Activated naive CD8-positive, alpha-beta T cell treated with anti-CD3 and anti-CD28 coated beads, Interleukin-2, amount 10 ng/mL, durations not matched to agents 7 days and 5 days (primary cell): ENCODE results near the gene COL1A1. TPM values are rescaled to one million over a fixed set of nuclear protein-coding genes. Genes with fewer than 3 reads are reported as not detected.

Experiments
- ATAC-seq: fragments of 150-1000 bp; cut with Tn5 transposase; one replicate; pipeline ENCODE4 v1.10.0; 2021; ENCODE audit warnings: low read depth, moderate library complexity
- POLR2A ChIA-PET: fragments of 350-600 bp; sonication (Branson Sonifier 250); formaldehyde crosslinking; loops from one replicate; lab custom pipeline; 2021; ENCODE audit warnings: antibody characterized with exemption; lab: Charles Lee
- DNase-seq: peaks from one replicate; pipeline ENCODE4 v3.0.0; 2021
- H3K27ac Mint-ChIP-seq: one replicate; pipeline ENCODE4 v1.8.0; 2022; ENCODE audit warnings: mild to moderate bottlenecking, mixed read lengths
- H3K27me3 Mint-ChIP-seq: one replicate; pipeline ENCODE4 v1.8.0; 2022; ENCODE audit warnings: mild to moderate bottlenecking, moderate library complexity, mixed read lengths
- H3K36me3 Mint-ChIP-seq: one replicate; pipeline ENCODE4 v1.8.0; 2021; ENCODE audit warnings: mild to moderate bottlenecking, mixed read lengths
- H3K4me1 Mint-ChIP-seq: one replicate; pipeline ENCODE4 v1.8.0; 2021; ENCODE audit warnings: mixed read lengths
- H3K4me3 Mint-ChIP-seq: one replicate; pipeline ENCODE4 v1.8.0; 2022; ENCODE audit warnings: mild to moderate bottlenecking, moderate library complexity, mixed read lengths
- H3K9me3 Mint-ChIP-seq: one replicate; pipeline ENCODE4 v1.8.0; 2021; ENCODE audit warnings: mixed read lengths
- total RNA-seq, 2 experiments: library from RNA; stranded (reverse); gene quantifications; one replicate each; pipeline ENCODE4 v1.2.3, GENCODE V29; 2021

The COL1A1 gene
- total RNA-seq, 2 experiments from 2014 or later: 0.78 to 0.96 TPM

GRCh38 chr17:50174444-50174843 lies 27.0 kb downstream of the COL1A1 start:
- H3K27me3 Mint-ChIP-seq: peaks cover 2% of the 10 kb centered on the region
- no peaks in the 10 kb centered on the region for H3K36me3 Mint-ChIP-seq
- H3K27ac Mint-ChIP-seq: no peak overlapping the region
- no peak for DNase-seq
- POLR2A ChIA-PET: interaction anchor here (1.2 kb wide), 1 partner anchor 26 kb away, joined by 3 read pairs; no protein-coding TSS in a partner anchor
- peaks cover 10% of the 10 kb centered on the region for H3K4me1 Mint-ChIP-seq
- no peaks in the 10 kb centered on the region for H3K9me3 Mint-ChIP-seq
- ATAC-seq: no peak
- H3K4me3 Mint-ChIP-seq: no peak overlapping the region

GRCh38 chr17:50173335-50173941 lies 28.0 kb downstream of the COL1A1 start:
- ATAC-seq (no peak), DNase-seq (no peak)
- H3K4me3 Mint-ChIP-seq: no peak overlapping the region
- peaks cover 16% of the 10 kb centered on the region for H3K4me1 Mint-ChIP-seq
- no peak overlapping the region for H3K27ac Mint-ChIP-seq
- peaks cover 2% of the 10 kb centered on the region for H3K27me3 Mint-ChIP-seq
- POLR2A ChIA-PET: interaction anchor here (1.2 kb wide), 1 partner anchor 27 kb away, joined by 3 read pairs; no protein-coding TSS in a partner anchor
- H3K9me3 Mint-ChIP-seq: no peaks in the 10 kb centered on the region
- H3K36me3 Mint-ChIP-seq: no peaks in the 10 kb centered on the region

GRCh38 chr17:50172936-50173334 lies 28.5 kb downstream of the COL1A1 start:
- Mint-ChIP-seq H3K27ac (no peak overlapping the region), H3K4me3 (no peak overlapping the region), H3K9me3 (no peaks in the 10 kb centered on the region), H3K27me3 (peaks cover 2% of the 10 kb centered on the region), H3K36me3 (no peaks in the 10 kb centered on the region), H3K4me1 (peaks cover 11% of the 10 kb centered on the region)
- ATAC-seq (no peak), DNase-seq (no peak)
- POLR2A ChIA-PET: no interaction called here

- no peak overlapping the region for H3K27ac Mint-ChIP-seq
- H3K36me3 Mint-ChIP-seq: no peaks in the 10 kb centered on the region
- no peak for DNase-seq
- POLR2A ChIA-PET: no interaction called here
- H3K4me3 Mint-ChIP-seq: no peak overlapping the region
- ATAC-seq: no peak
- peaks cover 2% of the 10 kb centered on the region for H3K27me3 Mint-ChIP-seq
- no peaks in the 10 kb centered on the region for H3K9me3 Mint-ChIP-seq
- peaks cover 11% of the 10 kb centered on the region for H3K4me1 Mint-ChIP-seq
These were observed 29.3 kb downstream of the COL1A1 start for GRCh38 chr17:50172130-50172529.

GRCh38 chr17:50171371-50172071 lies 29.9 kb downstream of the COL1A1 start:
- H3K4me3 Mint-ChIP-seq: no peak overlapping the region
- DNase-seq (no peak), ATAC-seq (no peak)
- no peaks in the 10 kb centered on the region for H3K36me3 Mint-ChIP-seq
- H3K4me1 Mint-ChIP-seq: peaks cover 11% of the 10 kb centered on the region
- H3K27ac Mint-ChIP-seq: no peak overlapping the region
- H3K9me3 Mint-ChIP-seq: no peaks in the 10 kb centered on the region
- POLR2A ChIA-PET: no interaction called here
- H3K27me3 Mint-ChIP-seq: peaks cover 2% of the 10 kb centered on the region

GRCh38 chr17:50170662-50171370 lies 30.6 kb downstream of the COL1A1 start:
- Mint-ChIP-seq H3K4me3 (no peak overlapping the region), H3K36me3 (no peaks in the 10 kb centered on the region), H3K9me3 (no peaks in the 10 kb centered on the region), H3K27ac (no peak overlapping the region), H3K27me3 (peaks cover 2% of the 10 kb centered on the region), H3K4me1 (peaks cover 11% of the 10 kb centered on the region)
- ATAC-seq (peak; percentile 19), DNase-seq (no peak)
- POLR2A ChIA-PET: no interaction called here

- Mint-ChIP-seq H3K36me3 (no peaks in the 10 kb centered on the region), H3K27ac (no peak overlapping the region), H3K27me3 (peaks cover 2% of the 10 kb centered on the region), H3K4me3 (no peak overlapping the region), H3K4me1 (peaks cover 11% of the 10 kb centered on the region), H3K9me3 (no peaks in the 10 kb centered on the region)
- ATAC-seq: no peak
- DNase-seq: no peak
- POLR2A ChIA-PET: interaction anchor here (0.5 to 1.1 kb wide), 5 partner anchors 20 to 252 kb away, joined by 3 to 8 read pairs (median 4); no protein-coding TSS in a partner anchor
These were observed 31.5 kb downstream of the COL1A1 start for GRCh38 chr17:50169881-50170459.

GRCh38 chr17:50169121-50169764 lies 32.2 kb downstream of the COL1A1 start:
- DNase-seq (peak; percentile 68), ATAC-seq (peak; percentile 70)
- peak overlapping the region; percentile 70 for H3K4me3 Mint-ChIP-seq
- H3K4me1 Mint-ChIP-seq: peaks cover 11% of the 10 kb centered on the region
- H3K27ac Mint-ChIP-seq: peak overlapping the region; percentile 86
- POLR2A ChIA-PET: interaction anchor here (0.5 to 1.1 kb wide), 4 partner anchors 20 to 253 kb away, joined by 3 to 8 read pairs (median 5); no protein-coding TSS in a partner anchor
- H3K36me3 Mint-ChIP-seq: no peaks in the 10 kb centered on the region
- no peaks in the 10 kb centered on the region for H3K9me3 Mint-ChIP-seq
- peaks cover 2% of the 10 kb centered on the region for H3K27me3 Mint-ChIP-seq

- H3K27ac Mint-ChIP-seq: no peak overlapping the region
- POLR2A ChIA-PET: no interaction called here
- peaks cover 11% of the 10 kb centered on the region for H3K4me1 Mint-ChIP-seq
- DNase-seq: no peak
- peaks cover 2% of the 10 kb centered on the region for H3K27me3 Mint-ChIP-seq
- ATAC-seq: no peak
- no peaks in the 10 kb centered on the region for H3K9me3 Mint-ChIP-seq
- H3K36me3 Mint-ChIP-seq: no peaks in the 10 kb centered on the region
- peak overlapping the region; percentile 70 for H3K4me3 Mint-ChIP-seq
These were observed 33.1 kb downstream of the COL1A1 start for GRCh38 chr17:50168319-50168718.

GRCh38 chr17:50167371-50167770 lies 34.1 kb downstream of the COL1A1 start:
- Mint-ChIP-seq H3K27ac (no peak overlapping the region), H3K27me3 (peaks cover 2% of the 10 kb centered on the region), H3K9me3 (no peaks in the 10 kb centered on the region), H3K4me3 (no peak overlapping the region), H3K36me3 (peaks cover 2% of the 10 kb centered on the region), H3K4me1 (peaks cover 14% of the 10 kb centered on the region)
- ATAC-seq (no peak), DNase-seq (no peak)
- POLR2A ChIA-PET: no interaction called here

GRCh38 chr17:50166518-50167181 lies 34.8 kb downstream of the COL1A1 start:
- DNase-seq (no peak), ATAC-seq (no peak)
- H3K4me1 Mint-ChIP-seq: peaks cover 20% of the 10 kb centered on the region
- H3K36me3 Mint-ChIP-seq: peaks cover 2% of the 10 kb centered on the region
- no peak overlapping the region for H3K4me3 Mint-ChIP-seq
- H3K27ac Mint-ChIP-seq: no peak overlapping the region
- POLR2A ChIA-PET: no interaction called here
- no peaks in the 10 kb centered on the region for H3K27me3 Mint-ChIP-seq
- no peaks in the 10 kb centered on the region for H3K9me3 Mint-ChIP-seq

GRCh38 chr17:50165867-50166517 lies 35.4 kb downstream of the COL1A1 start, which contains the start of gene SGCA:
TSS of gene SGCA (plus strand) at chr17:50166005. CDS start at chr17:50166041, 36 bp downstream.
- peaks cover under 1% of the 10 kb centered on the region for H3K27me3 Mint-ChIP-seq
- no peak within 1 kb of the TSS for H3K27ac Mint-ChIP-seq
- no peak within 1 kb of the TSS for H3K4me3 Mint-ChIP-seq
- peaks cover 2% of the 10 kb centered on the region for H3K36me3 Mint-ChIP-seq
- ATAC-seq: no peak
- POLR2A ChIA-PET: interaction anchor here (1.2 kb wide), 1 partner anchor 16 kb away, joined by 3 read pairs; no protein-coding TSS in a partner anchor
- DNase-seq: no peak
- peaks cover 21% of the 10 kb centered on the region for H3K4me1 Mint-ChIP-seq
- H3K9me3 Mint-ChIP-seq: no peaks in the 10 kb centered on the region
